HL-60 (cell line): Measurements from ENCODE around the gene ANKRD44.

ENCODE experiments used
- DNase-seq, 2 experiments: peaks; one replicate each; pipeline ENCODE4 v3.0.0-alpha.2; 2010 to 2020; ENCODE audit warnings: low read depth in 1 of 2, low spot score in 1 of 2
- H3K27ac ChIP-seq: fragments of 250-450 bp; sonication (Bioruptor Pico); replicated peaks from 2 replicates; pipeline ENCODE4 v1.5.1; 2020; ENCODE audit warnings: mild to moderate bottlenecking, moderate library complexity
- H3K27me3 ChIP-seq: fragments of 250-450 bp; sonication (Bioruptor Pico); 2 replicates; pipeline ENCODE4 v1.5.1; 2021; ENCODE audit warnings: mild to moderate bottlenecking, moderate library complexity; ENCODE audit not compliant: insufficient read depth, poor library complexity, severe bottlenecking
- H3K4me3 ChIP-seq: replicated peaks from 2 replicates; pipeline ENCODE4 v1.5.1; 2011; ENCODE audit warnings: mild to moderate bottlenecking, control low read depth, low read length; ENCODE audit not compliant: insufficient read depth
- CTCF ChIP-seq: IDR thresholded peaks from one replicate; pipeline ENCODE4 v1.5.1; 2011; ENCODE audit warnings: low read length, control low read depth, inconsistent platforms; ENCODE audit not compliant: insufficient read depth
- GABPA ChIP-seq: IDR thresholded peaks from 2 replicates; pipeline ENCODE4 v1.6.1; 2012; ENCODE audit warnings: low read depth
- POLR2AphosphoS5 ChIP-seq: IDR thresholded peaks from 2 replicates; pipeline ENCODE4 v1.6.1; 2012; ENCODE audit warnings: low read depth
- REST ChIP-seq: IDR thresholded peaks from 2 replicates; pipeline ENCODE4 v1.6.1; 2012; ENCODE audit warnings: low read depth; ENCODE audit not compliant: insufficient replicate concordance
- SPI1 ChIP-seq: IDR thresholded peaks from 2 replicates; pipeline ENCODE4 v1.6.1; 2012; ENCODE audit warnings: low read depth, mild to moderate bottlenecking, borderline replicate concordance

Gene ANKRD44

GRCh38 chr2:197259470-197259999, 51.0 kb downstream of the ANKRD44 start:
- TF ChIP-seq REST (no peak), POLR2AphosphoS5 (no peak), CTCF (no peak), GABPA (no peak), SPI1 (no peak)
- Histone ChIP-seq H3K27ac (peak overlapping the region; percentile 64), H3K27me3 (no peaks in the 10 kb centered on the region), H3K4me3 (no peak overlapping the region)
- no peak for DNase-seq

- Histone ChIP-seq H3K27me3 (no peaks in the 10 kb centered on the region), H3K27ac (peak overlapping the region; percentile 64), H3K4me3 (no peak overlapping the region)
- TF ChIP-seq SPI1, result peak; percentile 53; the same call in 1 of the 2 replicates
- TF ChIP-seq POLR2AphosphoS5, result peak; percentile 34; the same call in 1 of the 2 replicates
- TF ChIP-seq CTCF, result no peak
- TF ChIP-seq REST, result no peak
- peak in 1 of 2 experiments; percentile 64 for DNase-seq
These were observed 52.0 kb downstream of the ANKRD44 start for GRCh38 chr2:197258580-197258979.

GRCh38 chr2:197256547-197257170, 53.9 kb downstream of the ANKRD44 start:
- Histone ChIP-seq H3K27me3 (no peaks in the 10 kb centered on the region), H3K27ac (peak overlapping the region; percentile 90), H3K4me3 (no peak overlapping the region)
- no peak for TF ChIP-seq CTCF
- peak; percentile 26; the same call in 1 of the 2 replicates for TF ChIP-seq SPI1
- TF ChIP-seq REST, result no peak
- DNase-seq, result no peak
